GDM1 (cell line): Measurements from ENCODE around the gene AMPH.
"Not testable (repeated sequence)": the region's sequence is repeated elsewhere in the genome, so short reads cannot be mapped to it uniquely, and the experiment has no call there.

Experiments
- DNase-seq: peaks from one replicate; lab custom pipeline; 2025; lab: John Stamatoyannopoulos, UW

The AMPH gene

GRCh38 chr7:38396852-38397251 is 234.3 kb downstream of the AMPH start:
- DNase-seq: no peak

GRCh38 chr7:38395921-38396552 is 235.1 kb downstream of the AMPH start:
- not testable (repeated sequence) for DNase-seq

- no peak for DNase-seq
Measured at GRCh38 chr7:38394660-38395059, 236.5 kb downstream of the AMPH start.

- no peak for DNase-seq
Measured at GRCh38 chr7:38393874-38394273, 237.3 kb downstream of the AMPH start.

- no peak for DNase-seq
Measured at GRCh38 chr7:38391751-38392150, 239.4 kb downstream of the AMPH start.

- DNase-seq: no peak
Measured at GRCh38 chr7:38385682-38386081, 245.5 kb downstream of the AMPH start.

- DNase-seq: no peak
Measured at GRCh38 chr7:38383281-38383680, 247.9 kb downstream of the AMPH start.

GRCh38 chr7:38382684-38383083 is 248.5 kb downstream of the AMPH start:
- no peak for DNase-seq

GRCh38 chr7:38375453-38375852 is 255.7 kb downstream of the AMPH start:
- no peak for DNase-seq

GRCh38 chr7:38374507-38374906 is 256.7 kb downstream of the AMPH start:
- DNase-seq: peak; percentile 27

- DNase-seq: no peak
Measured at GRCh38 chr7:38373155-38373554, 258.0 kb downstream of the AMPH start.

GRCh38 chr7:38372290-38372689 is 258.9 kb downstream of the AMPH start:
- no peak for DNase-seq

GRCh38 chr7:38369816-38370493 is 261.2 kb downstream of the AMPH start:
- peak; percentile 70 for DNase-seq

GRCh38 chr7:38368191-38368605 is 263.0 kb downstream of the AMPH start:
- DNase-seq: peak; percentile 73

GRCh38 chr7:38367301-38367890 is 263.8 kb downstream of the AMPH start:
- no peak for DNase-seq

- peak; percentile 71 for DNase-seq
Measured at GRCh38 chr7:38363379-38363778, 267.8 kb downstream of the AMPH start.

GRCh38 chr7:38362611-38363237 is 268.4 kb downstream of the AMPH start:
- peak; percentile 41 for DNase-seq

GRCh38 chr7:38360776-38361175 is 270.4 kb downstream of the AMPH start:
- DNase-seq: no peak

- peak; percentile 69 for DNase-seq
Measured at GRCh38 chr7:38359071-38359601, 272.0 kb downstream of the AMPH start.

- peak; percentile 66 for DNase-seq
Measured at GRCh38 chr7:38358273-38358831, 272.8 kb downstream of the AMPH start.

- DNase-seq: peak; percentile 60
Measured at GRCh38 chr7:38354271-38354851, 276.8 kb downstream of the AMPH start.

- peak; percentile 18 for DNase-seq
Measured at GRCh38 chr7:38353431-38353881, 277.7 kb downstream of the AMPH start.
